HG02763 (cell line): ENCODE data around the gene DDAH2.

Source experiments
- ATAC-seq: cut with Tn5 transposase; IDR thresholded peaks from one replicate; pipeline ENCODE4 v1.9.1; 2021; ENCODE audit warnings: mild to moderate bottlenecking, moderate library complexity; ENCODE audit not compliant: unreplicated experiment

Gene DDAH2

DNA sequence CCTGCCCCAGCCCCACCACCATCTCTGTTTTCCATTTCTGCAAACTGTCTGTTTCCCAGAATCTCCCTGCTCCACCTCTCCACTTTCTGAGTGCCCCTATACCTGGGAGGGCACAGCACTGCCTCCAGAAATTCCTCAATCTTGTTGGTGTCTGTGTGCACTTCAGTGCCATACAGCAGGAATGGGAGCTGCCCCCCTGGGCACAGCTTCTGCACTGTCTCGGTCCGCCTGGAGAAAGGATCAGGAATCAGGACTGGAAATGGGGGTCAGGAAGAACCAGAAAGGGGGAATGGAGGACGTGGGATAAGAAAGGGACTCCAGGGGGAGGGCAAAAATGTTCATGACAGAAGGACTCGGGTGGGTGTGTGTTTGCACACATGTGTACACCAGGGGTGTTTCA is 4.6 kb upstream of the DDAH2 start:
- ATAC-seq: no peak

DNA sequence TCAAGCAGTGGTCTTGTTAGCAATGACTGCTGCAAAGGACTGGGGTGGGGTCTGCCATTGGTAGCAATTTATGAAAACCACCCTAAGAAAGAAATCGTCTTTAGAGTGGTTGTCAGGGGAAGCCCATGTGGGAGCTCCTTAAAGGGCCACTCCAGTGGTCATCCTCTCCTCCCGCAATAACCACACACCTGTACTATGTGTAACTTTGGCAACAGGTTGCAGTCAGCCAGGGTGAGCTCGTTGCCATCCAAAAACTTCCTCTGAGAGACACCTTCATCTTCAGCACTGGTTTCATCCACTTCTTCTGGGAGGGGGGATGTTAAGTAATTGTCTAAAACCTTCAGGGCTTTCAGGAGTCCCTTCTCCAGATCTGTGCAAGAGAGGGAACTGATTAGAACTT is 2.9 kb upstream of the DDAH2 start:
- no peak for ATAC-seq

DNA sequence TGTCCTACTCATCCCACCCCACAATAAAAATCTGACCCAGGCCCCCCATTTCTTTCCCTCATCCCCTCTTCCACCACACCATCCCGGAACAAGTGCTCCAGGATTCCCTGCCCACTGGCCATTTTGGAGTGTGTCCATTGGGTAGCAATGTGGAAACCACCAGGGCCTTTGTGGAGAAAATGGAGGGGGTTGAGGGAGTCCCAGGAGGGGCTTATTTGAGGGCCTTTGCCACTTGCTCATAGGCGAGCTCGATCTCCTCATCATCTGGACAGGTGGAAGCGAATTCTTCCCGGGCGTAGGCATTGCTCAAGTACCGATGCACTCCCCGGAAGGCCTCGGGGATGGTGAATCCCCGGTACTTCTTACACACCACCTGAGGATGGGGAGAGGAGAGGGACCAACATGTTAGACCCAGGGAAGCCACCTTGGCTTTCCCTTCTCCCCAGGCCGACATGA is 1.6 kb upstream of the DDAH2 start:
- no peak for ATAC-seq

DNA sequence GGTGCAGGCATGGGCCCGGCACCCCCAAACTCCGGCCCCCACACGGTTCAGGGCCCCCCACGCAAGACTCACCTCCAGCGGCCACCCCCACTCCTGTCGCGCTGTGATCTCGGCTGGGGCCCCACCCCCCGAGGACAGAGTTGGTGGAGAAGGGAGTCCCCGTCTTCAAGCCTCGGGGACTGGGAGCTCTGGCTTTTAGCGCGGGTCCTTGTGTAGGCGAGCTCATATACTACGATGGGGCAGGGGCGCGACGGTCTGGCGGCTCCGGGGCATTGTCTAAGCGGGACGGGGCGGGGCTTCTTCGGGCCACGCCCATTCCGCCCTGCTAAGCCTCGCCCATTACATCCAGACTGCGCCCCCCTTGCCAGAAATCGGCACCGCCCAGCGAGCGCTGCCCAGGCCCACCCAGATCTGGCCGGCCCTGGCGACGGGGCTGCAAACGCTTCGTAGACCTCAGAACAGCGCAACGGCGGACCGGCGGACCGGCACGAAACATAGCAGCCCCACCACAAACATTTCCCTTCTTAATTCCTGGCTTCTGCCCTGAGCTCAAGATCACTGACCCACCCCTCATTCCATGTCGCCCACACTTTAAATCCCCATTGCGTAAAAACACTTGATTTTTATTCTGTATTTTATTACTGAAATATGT is 1.0 kb upstream of the DDAH2 start:
- ATAC-seq: peak; percentile 34

DNA sequence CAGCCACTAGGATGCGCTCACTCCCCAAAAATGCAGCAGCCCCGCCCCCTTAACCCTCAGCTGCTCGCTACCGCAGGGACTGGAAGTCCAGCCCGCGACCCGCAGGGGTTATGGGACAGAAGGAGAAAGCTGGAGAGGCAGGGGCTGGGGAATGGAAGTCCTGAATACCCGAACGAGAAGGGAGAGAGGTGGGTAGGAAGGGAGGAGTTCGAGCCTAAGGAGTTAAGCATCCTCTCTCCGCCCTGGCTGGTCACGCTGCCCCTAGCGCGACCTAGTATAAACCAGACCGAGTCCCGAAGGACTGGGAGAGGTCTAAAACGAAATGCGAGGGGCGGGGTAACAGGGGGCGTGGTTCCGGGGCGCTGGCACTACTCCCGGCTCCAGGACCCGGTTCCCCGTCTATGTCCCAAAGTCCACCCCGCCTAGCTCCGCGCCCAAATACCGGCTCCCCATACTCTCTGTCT is 448 bp upstream of the DDAH2 start:
- ATAC-seq: peak; percentile 35

DNA sequence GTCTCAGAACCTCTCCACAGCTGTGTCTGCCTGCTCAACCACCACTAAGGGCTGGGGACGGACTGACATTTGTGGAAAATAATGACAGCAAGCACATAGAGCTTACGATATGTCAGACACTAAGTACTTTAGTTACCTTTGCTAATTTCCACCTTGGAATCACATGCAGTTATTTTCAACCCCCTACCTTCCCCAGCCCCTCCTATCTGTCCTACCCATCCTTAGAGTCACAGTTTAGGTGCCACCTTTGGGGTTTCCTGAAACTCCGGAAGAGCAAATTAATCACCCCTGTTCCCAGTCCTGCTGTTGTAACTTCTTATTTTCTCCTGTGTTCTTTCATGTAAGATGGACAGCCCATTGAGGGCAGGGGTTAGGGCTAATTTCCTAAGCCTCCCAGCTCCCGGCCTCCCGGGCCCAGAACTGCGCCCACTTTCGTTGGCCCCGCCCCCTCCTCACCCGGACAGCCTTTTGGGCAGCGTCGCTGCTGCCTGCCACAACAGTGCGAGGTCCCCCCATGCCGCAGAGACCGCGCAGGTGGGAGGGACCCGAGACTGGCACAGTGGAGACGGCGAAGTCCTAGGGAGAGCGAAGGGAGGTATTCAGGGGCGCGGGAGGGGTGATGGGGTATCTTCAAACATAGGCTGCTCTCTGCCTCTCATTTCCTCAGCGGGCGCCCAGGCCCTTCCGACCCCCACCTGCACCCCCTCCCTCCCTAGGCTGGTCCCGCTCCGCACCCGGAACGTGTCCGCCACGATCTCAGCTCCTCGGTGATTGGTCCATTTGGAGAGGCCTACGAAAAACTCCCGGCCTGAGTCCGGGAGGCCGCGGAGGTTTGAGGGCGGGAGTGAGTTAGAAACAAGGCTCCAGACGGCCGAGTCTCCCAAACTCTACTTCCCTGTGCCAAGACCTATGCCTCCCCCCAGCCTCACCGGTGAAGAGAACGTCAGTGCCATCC is 1.1 kb downstream of the DDAH2 start:
- no peak for ATAC-seq

DNA sequence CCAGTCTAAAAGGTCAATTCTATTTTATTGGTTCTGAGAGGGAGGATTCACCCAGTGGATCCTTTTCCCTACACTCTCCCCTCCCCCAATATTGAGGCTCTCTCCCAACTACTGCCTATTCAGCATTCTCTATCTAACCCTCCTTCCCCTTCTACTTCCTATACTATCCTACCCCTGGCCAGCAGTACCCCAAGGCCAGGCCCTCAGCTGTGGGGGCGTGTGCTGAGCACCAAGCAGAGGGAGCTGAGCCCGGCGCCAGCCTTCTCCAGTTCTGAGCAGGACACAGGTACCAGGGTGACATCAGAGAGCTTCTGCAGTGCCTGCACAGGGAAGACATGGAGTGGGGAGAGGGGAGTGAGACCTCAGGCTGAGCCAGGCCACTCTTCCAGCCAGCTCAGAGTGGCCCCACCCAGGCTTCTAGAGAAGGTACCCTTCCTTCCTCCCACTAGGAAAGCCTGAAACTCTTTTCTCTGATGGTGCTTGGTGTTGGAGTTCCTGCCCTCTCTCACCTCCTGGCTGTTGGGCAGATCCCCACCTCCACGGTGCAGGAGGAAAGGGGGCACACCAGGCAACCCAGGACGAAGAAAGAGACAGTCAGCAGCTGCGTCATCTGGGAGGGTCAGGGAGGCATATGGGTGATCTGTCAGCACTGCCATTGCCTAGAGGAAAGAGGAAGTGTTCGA is 1.9 kb downstream of the DDAH2 start:
- peak; percentile 48 for ATAC-seq

DNA sequence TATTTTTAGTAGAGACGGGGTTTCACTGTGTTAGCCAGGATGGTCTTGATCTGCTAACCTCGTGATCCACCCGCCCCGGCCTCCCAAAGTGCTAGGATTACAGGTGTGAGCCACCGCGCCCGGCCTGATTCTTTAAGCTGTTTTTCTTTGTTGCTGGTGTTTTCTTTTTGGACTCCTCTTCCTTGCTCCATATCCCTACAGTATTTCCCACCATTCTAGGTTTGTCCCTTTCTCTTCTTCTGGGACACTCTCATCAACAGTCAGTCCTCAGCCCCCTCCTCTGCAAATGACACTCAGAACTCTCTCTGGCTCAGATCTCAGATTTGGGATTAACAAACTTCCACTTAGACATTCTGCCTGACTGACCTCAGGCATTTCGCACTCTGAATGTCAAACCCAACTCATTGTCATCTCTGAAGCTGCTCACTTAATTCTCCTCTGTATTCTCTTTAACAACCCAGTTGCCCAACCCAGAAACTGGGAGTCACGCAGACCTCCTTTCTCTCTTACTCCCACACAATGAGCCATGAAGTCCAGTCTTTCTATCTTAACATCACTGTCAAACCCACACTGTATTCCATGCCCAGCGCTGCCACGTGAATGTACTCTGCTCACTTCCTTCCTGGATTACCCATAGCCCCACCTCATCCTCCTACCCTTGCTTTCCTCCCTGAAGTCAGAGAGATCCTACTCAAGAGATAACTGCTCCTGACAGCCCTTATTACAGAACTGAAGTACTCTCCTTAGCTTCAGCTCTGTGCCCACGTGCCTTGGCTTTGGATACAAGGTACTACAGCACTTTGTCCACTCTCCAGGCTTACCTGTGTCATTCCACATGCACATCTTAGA is 3.4 kb downstream of the DDAH2 start:
- ATAC-seq: no peak

DNA sequence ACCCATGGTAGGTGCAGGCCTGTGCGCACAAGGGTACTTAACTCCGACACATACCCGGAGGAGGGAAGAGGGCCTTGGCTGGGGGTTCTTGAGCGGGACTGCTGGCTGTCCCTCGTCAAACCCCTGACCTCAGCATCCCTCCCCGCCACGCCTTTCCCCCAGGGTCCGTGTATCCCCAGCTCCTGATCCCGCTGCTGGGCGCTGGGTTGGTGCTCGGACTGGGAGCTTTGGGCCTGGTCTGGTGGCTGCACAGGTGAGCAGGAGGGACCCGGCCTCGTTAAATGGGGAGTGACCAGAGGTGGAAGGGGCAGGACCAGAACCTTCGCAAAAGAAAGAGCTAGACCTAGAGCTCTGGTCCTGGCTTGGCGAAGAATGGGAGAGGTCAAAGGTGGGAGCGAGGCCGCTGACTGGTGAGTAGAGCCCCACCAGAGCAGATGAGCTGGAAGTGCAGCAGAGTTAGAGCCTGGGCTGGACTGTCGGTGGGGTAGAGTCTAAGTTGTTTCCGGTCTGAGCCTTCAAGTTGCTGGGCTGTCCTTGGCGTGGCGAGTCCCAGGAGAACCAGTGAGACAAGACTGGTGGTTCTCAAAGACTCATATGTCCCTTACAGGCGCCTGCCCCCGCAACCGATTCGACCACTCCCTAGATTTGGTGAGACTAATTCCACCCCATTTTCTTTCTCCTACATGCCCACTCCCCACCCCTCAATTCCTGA is 5.0 kb downstream of the DDAH2 start:
- ATAC-seq: no peak

DNA sequence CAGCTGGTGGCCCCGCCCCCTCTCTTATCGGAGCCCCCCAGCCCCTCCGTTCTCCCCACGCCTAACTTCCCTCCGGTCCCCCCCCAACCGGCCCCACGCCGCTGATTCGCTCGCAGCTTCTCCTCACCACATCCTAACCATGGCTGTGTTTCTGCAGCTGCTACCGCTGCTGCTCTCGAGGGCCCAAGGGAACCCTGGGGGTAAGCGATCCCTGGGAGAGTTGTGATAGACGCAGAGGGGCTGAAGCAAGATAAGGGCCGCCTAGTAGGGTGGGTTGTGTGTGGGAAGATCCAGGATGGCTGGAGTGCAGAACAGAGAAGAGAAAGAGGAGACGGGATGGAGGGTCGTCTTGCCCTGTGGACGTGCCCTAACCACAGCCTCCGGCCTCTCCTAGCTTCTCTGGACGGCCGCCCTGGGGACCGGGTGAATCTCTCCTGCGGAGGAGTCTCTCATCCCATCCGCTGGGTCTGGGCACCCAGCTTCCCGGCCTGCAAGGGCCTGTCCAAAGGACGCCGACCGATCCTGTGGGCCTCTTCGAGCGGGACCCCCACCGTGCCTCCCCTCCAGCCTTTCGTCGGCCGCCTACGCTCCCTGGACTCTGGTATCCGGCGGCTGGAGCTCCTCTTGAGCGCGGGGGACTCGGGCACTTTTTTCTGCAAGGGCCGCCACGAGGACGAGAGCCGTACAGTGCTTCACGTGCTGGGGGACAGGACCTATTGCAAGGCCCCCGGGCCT is 5.7 kb downstream of the DDAH2 start, which contains the start of gene MPIG6B:
TSS of gene MPIG6B (plus strand) at position 129 of the 735 bp plus-strand sequence. CDS start at position 140, 11 bp downstream.
- ATAC-seq: no peak

DNA sequence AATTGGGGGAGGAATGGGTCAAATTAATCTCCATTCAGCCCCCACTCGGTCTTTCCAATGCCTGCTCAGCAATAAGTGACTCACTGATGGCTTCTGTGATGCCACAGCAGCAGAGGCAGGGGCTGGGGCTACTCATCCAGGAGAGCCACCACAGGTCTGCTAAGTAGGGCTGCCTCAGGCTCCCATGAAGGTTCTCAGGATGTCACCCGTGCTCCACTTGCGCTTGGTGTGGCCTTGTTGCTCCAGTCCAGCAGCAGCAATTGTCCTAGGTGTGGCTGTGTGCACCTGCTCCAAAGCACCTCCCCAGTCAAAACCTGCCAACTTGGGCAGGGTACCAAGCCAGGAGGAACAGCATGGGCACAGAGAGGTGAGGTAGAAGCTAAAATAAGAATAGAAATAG is 6.9 kb downstream of the DDAH2 start:
- no peak for ATAC-seq

DNA sequence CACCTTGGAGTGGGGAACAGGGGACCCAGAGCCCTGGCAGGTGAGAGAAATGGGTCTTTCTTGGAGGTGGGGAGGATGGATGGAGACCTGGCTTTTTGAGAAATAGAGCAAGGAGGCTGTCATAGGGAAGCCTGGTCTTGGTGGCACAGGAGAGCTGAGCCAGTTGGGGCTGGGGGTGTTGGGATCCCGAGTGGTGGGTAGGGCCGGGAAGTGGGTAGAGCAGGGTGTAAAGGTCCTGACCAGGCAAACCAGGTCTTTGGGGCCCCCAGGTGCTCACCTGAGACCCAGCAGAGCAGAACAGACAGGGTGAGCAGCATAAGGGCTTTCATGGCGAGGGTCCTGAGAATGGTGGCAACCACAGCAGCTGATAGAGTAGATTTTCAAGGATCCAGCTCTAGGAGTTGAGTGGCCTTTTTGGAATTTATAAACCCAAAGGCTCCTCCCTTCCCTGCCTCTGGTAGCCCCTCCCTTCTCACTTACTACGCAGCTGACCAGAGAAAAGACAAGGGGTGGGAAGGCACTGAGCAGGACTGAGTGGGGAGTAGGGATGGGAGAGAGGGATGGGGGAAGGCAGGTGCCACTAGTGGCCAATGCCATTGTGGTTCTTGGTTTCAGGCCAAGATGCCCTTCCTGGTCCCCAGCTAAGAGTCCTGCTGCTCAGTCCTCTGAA is 7.6 kb downstream of the DDAH2 start, which contains the start of gene LY6G6C:
TSS of gene LY6G6C (minus strand) at position 396 of the 670 bp plus-strand sequence. CDS start at position 329, 67 bp downstream.
- no peak for ATAC-seq

DNA sequence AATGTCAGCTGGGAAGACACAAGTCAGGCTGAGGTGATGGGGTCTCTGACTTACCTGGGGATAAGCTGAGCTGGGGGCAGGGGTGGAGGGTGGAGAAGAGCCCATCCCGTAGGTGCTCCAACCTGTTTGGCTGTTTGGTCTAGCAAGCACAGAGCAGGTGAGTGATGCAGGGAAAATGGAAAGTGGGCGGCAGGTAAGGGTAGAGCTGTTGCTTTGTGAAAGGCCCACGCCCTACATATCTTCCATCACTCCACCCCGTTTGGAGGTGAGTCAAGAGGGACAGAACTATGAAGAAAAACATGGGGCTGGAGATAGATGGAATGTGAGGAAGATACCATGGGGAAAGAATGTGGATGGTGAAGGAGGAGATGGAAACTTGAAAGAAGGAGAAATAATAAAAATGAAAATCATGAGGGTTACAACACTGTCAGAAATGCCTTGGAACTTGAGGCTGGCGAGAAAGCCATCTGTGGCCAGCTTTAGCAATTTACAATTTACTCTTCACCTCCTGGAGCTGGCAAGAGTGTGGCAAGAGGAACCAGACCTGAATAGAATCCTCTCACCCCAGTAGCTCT is 8.8 kb downstream of the DDAH2 start:
- no peak for ATAC-seq

DNA sequence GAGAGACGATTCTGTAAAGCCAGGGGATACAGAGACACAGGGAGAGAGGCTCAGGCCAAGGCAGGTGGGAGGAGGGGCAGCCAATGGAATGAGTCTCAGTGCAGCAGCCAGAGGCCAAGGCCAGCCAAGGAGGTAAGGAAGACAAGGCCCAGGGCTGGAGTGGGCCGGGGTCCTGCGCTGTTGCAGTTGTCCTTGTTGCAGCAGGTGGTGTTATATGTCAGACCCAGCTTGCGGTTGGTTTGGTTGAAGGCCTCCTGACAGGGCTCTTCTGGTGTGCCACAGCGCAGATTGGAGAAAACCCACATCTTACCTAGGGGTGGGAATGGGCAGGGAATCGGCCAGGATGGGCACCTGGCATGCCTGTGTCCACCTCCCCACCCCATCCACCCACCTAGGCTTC is 10.1 kb downstream of the DDAH2 start:
- ATAC-seq: no peak

DNA sequence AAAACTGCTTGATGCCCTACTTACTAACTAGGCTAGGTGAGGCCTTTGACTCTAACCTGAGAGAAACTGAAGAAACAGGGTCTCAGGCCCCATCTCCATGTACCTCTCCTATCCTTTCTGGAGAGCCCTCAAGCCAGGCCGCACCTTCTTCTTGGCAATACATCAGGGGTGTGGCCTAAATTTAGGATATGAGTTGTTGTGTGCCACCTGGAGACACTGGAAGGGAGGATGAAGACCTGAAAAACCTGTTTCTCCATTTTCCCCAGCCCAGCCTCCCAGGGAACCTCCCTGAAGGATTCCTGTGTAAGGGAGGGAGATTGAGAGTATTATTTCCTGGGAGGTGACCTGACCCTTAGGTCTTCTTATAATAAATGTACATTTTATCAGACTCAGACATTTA is 10.8 kb downstream of the DDAH2 start:
- no peak for ATAC-seq

DNA sequence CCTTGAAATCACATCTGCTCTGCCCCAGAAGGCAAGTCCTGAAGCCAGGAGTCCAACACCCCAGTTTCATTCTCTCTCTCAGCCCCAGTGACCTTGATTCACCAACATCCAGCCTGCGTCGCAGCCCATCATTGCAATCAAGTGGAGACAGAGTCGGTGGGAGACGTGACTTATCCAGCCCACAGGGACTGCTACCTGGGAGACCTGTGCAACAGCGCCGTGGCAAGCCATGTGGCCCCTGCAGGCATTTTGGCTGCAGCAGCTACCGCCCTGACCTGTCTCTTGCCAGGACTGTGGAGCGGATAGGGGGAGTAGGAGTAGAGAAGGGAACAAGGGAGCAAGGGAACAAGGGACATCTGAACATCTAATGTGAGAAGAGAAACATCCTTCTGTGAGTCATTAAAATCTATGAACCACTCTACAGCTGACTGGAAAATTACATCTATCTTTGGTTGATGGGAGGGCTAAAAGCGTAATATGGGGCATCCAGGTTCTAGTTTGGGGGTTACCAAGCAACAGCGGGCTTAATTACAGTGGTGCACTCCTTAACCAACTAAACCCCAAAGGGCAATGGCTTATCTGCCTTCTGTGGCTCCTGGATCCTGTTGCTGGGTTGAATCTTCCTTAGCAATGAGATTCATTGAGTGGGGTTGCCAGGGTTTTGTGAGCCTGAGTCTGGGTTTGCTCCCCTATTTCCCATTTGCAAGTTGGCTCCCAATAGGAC is 11.4 kb downstream of the DDAH2 start:
- ATAC-seq: no peak
